ENCODE data around the gene NANOS3. TPM values are rescaled to one million over a fixed set of nuclear protein-coding genes. Genes with fewer than 3 reads are reported as not detected.

The NANOS3 gene
- total and polyA plus RNA-seq, 2 donors from 2014 or later = 0.35 TPM; not detected in 1

GRCh38 chr19:13923194-13923987 is 46.5 kb downstream of the NANOS3 start:
- no peak overlapping the region for H3K4me3 ChIP-seq (ENCODE audit: low read length in 3 of 3)
- peaks cover 5 to 21% (median 19%) of the 10 kb centered on the region in 3 donors for H3K36me3 ChIP-seq (ENCODE audit: control insufficient read depth in 2 of 3, insufficient read depth in 3 of 3, low read length in 3 of 3)
- no peaks in the 10 kb centered on the region for H3K27me3 ChIP-seq (ENCODE audit: control insufficient read depth, insufficient read depth, low read length)
- intact Hi-C loops (cut with DNase I) = no loop called here
- no peaks in the 10 kb centered on the region for H3K9me3 ChIP-seq (ENCODE audit: control insufficient read depth in 2 of 3, insufficient read depth in 1 of 3, low read length in 3 of 3)
- TF ChIP-seq CTCF (IDR thresholded peaks at IDR 0.05; ENCODE audit: borderline replicate concordance, extremely low read depth, insufficient read depth) = no peak
- H3K9ac ChIP-seq (ENCODE audit: low read length in 3 of 3) = no peak overlapping the region
- no peaks in the 10 kb centered on the region for H3K4me1 ChIP-seq (ENCODE audit: control insufficient read depth in 2 of 3, insufficient read depth in 2 of 3, low read depth in 1 of 3, low read length in 3 of 3)
- no peak overlapping the region for H3K27ac ChIP-seq (ENCODE audit: low read depth in 2 of 2, low read length in 2 of 2)
- DNase-seq (peak in 1 of 5 donors; percentile 74), FAIRE-seq (no peak)

- intact Hi-C loops (cut with DNase I) = no loop called here
- H3K9me3 ChIP-seq (ENCODE audit: control insufficient read depth in 2 of 3, insufficient read depth in 1 of 3, low read length in 3 of 3) = no peaks in the 10 kb centered on the region
- H3K9ac ChIP-seq (ENCODE audit: low read length in 3 of 3) = no peak overlapping the region
- no peak overlapping the region for H3K4me3 ChIP-seq (ENCODE audit: low read length in 3 of 3)
- H3K27ac ChIP-seq (ENCODE audit: low read depth in 2 of 2, low read length in 2 of 2) = peak overlapping the region in 1 of 2 donors; percentile 11
- no peak for TF ChIP-seq CTCF (IDR thresholded peaks at IDR 0.05; ENCODE audit: borderline replicate concordance, extremely low read depth, insufficient read depth)
- H3K36me3 ChIP-seq (ENCODE audit: control insufficient read depth in 2 of 3, insufficient read depth in 3 of 3, low read length in 3 of 3) = peaks cover 5 to 17% (median 16%) of the 10 kb centered on the region in 3 donors
- H3K27me3 ChIP-seq (ENCODE audit: control insufficient read depth, insufficient read depth, low read length) = no peaks in the 10 kb centered on the region
- FAIRE-seq = no peak
- no peaks in the 10 kb centered on the region for H3K4me1 ChIP-seq (ENCODE audit: control insufficient read depth in 2 of 3, insufficient read depth in 2 of 3, low read depth in 1 of 3, low read length in 3 of 3)
- DNase-seq = no peak
These were observed 49.1 kb downstream of the NANOS3 start for GRCh38 chr19:13926010-13926409.

DNA sequence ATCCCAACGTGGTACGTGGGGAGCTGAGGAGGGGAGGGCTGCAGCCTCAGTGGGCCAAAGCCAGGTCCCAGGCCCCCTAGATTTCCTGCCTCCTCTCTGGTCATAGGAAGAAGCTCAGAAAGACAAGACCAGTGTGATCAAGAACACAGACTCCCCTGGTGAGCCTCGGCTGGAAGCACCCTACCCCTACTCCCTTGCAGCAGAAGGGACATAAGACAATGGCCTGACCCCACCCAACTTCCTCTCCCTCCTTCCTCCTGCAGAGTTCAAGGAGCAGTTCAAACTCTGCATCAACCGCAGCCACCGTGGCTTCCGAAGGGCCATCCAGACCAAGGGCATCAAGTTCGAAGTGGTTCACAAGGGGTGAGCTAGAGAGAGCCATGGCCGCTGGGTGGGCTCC is 49.8 kb downstream of the NANOS3 start:
- no peak for TF ChIP-seq CTCF (IDR thresholded peaks at IDR 0.05; ENCODE audit: borderline replicate concordance, extremely low read depth, insufficient read depth)

More for the DNA sequence above, 49.8 kb downstream of the NANOS3 start:
- DNase-seq (no peak), FAIRE-seq (no peak)
- peaks cover 5 to 13% (median 13%) of the 10 kb centered on the region in 3 donors for H3K36me3 ChIP-seq (ENCODE audit: control insufficient read depth in 2 of 3, insufficient read depth in 3 of 3, low read length in 3 of 3)
- no peaks in the 10 kb centered on the region for H3K27me3 ChIP-seq (ENCODE audit: control insufficient read depth, insufficient read depth, low read length)
- H3K27ac ChIP-seq (ENCODE audit: low read depth in 2 of 2, low read length in 2 of 2) = peak overlapping the region in 1 of 2 donors; percentile 11
- H3K4me1 ChIP-seq (ENCODE audit: control insufficient read depth in 2 of 3, insufficient read depth in 2 of 3, low read depth in 1 of 3, low read length in 3 of 3) = no peaks in the 10 kb centered on the region
- intact Hi-C loops (cut with DNase I) = no loop called here
- no peaks in the 10 kb centered on the region for H3K9me3 ChIP-seq (ENCODE audit: control insufficient read depth in 2 of 3, insufficient read depth in 1 of 3, low read length in 3 of 3)
- H3K4me3 ChIP-seq (ENCODE audit: low read length in 3 of 3) = no peak overlapping the region
- no peak overlapping the region for H3K9ac ChIP-seq (ENCODE audit: low read length in 3 of 3)
